Measurements from ENCODE around the gene LZTR1. TPM values are rescaled to one million over a fixed set of nuclear protein-coding genes. Genes with fewer than 3 reads are reported as not detected.

Gene LZTR1
- total and polyA plus RNA-seq, 9 donors = 27.7 to 42.2 (median 35.4) TPM

GRCh38 chr22:21028277-21029251, 46.5 kb downstream of the LZTR1 start:
- WGBS (ENCODE audit: insufficient coverage) = 87% methylated on average over 12 of the region's 13 CpGs
- H3K27me3 ChIP-seq (ENCODE audit: control insufficient read depth, insufficient read depth, low read length) = peaks cover 21% of the 10 kb centered on the region
- no peak for DNase-seq
- H3K4me3 ChIP-seq (ENCODE audit: low read length) = no peak overlapping the region
- H3K27ac ChIP-seq (ENCODE audit: low read length) = no peak overlapping the region
- no peaks in the 10 kb centered on the region for H3K9me3 ChIP-seq (replicated peaks; ENCODE audit: control insufficient read depth, low read depth, low read length)
- H3K36me3 ChIP-seq (ENCODE audit: control insufficient read depth, insufficient read depth, low read length) = peaks cover 14% of the 10 kb centered on the region
- peaks cover 50% of the 10 kb centered on the region for H3K4me1 ChIP-seq (ENCODE audit: control insufficient read depth, insufficient read depth, low read length)

GRCh38 chr22:21029486-21030025, 47.5 kb downstream of the LZTR1 start:
- Histone ChIP-seq H3K4me1 (ENCODE audit: control insufficient read depth, insufficient read depth, low read length) (peaks cover 50% of the 10 kb centered on the region), H3K36me3 (ENCODE audit: control insufficient read depth, insufficient read depth, low read length) (peaks cover 14% of the 10 kb centered on the region), H3K27me3 (ENCODE audit: control insufficient read depth, insufficient read depth, low read length) (peaks cover 21% of the 10 kb centered on the region), H3K27ac (ENCODE audit: low read length) (no peak overlapping the region), H3K4me3 (ENCODE audit: low read length) (no peak overlapping the region), H3K9me3 (replicated peaks; ENCODE audit: control insufficient read depth, low read depth, low read length) (no peaks in the 10 kb centered on the region)
- 52% methylated on average over 12 of the region's 12 CpGs for WGBS (ENCODE audit: insufficient coverage)
- no peak for DNase-seq

GRCh38 chr22:21030032-21030431, 47.9 kb downstream of the LZTR1 start:
- H3K36me3 ChIP-seq (ENCODE audit: control insufficient read depth, insufficient read depth, low read length) = peaks cover 14% of the 10 kb centered on the region
- WGBS (ENCODE audit: insufficient coverage) = 88% methylated on average over 15 of the region's 15 CpGs
- H3K9me3 ChIP-seq (replicated peaks; ENCODE audit: control insufficient read depth, low read depth, low read length) = no peaks in the 10 kb centered on the region
- no peak for DNase-seq
- H3K4me1 ChIP-seq (ENCODE audit: control insufficient read depth, insufficient read depth, low read length) = peaks cover 50% of the 10 kb centered on the region
- H3K27ac ChIP-seq (ENCODE audit: low read length) = no peak overlapping the region
- H3K27me3 ChIP-seq (ENCODE audit: control insufficient read depth, insufficient read depth, low read length) = peaks cover 21% of the 10 kb centered on the region
- H3K4me3 ChIP-seq (ENCODE audit: low read length) = no peak overlapping the region

- H3K27me3 ChIP-seq (ENCODE audit: control insufficient read depth, insufficient read depth, low read length) = peaks cover 21% of the 10 kb centered on the region
- H3K36me3 ChIP-seq (ENCODE audit: control insufficient read depth, insufficient read depth, low read length) = peaks cover 10% of the 10 kb centered on the region
- WGBS (ENCODE audit: insufficient coverage) = 91% methylated on average over 38 of the region's 40 CpGs
- no peak for DNase-seq
- peaks cover 50% of the 10 kb centered on the region for H3K4me1 ChIP-seq (ENCODE audit: control insufficient read depth, insufficient read depth, low read length)
- H3K9me3 ChIP-seq (replicated peaks; ENCODE audit: control insufficient read depth, low read depth, low read length) = no peaks in the 10 kb centered on the region
- H3K27ac ChIP-seq (ENCODE audit: low read length) = no peak overlapping the region
- no peak overlapping the region for H3K4me3 ChIP-seq (ENCODE audit: low read length)
These were observed 48.8 kb downstream of the LZTR1 start for GRCh38 chr22:21030621-21031544.

GRCh38 chr22:21031545-21032036, 49.5 kb downstream of the LZTR1 start:
- DNase-seq = no peak
- Histone ChIP-seq H3K36me3 (ENCODE audit: control insufficient read depth, insufficient read depth, low read length) (peaks cover 5% of the 10 kb centered on the region), H3K9me3 (replicated peaks; ENCODE audit: control insufficient read depth, low read depth, low read length) (no peaks in the 10 kb centered on the region), H3K27me3 (ENCODE audit: control insufficient read depth, insufficient read depth, low read length) (peaks cover 21% of the 10 kb centered on the region), H3K4me3 (ENCODE audit: low read length) (no peak overlapping the region), H3K4me1 (ENCODE audit: control insufficient read depth, insufficient read depth, low read length) (peaks cover 43% of the 10 kb centered on the region), H3K27ac (ENCODE audit: low read length) (no peak overlapping the region)
- whole genome bisulfite sequencing (ENCODE audit: insufficient coverage) = 88% methylated on average over 13 of the region's 18 CpGs

GRCh38 chr22:21032037-21032867, 50.2 kb downstream of the LZTR1 start, which contains the start of gene SLC7A4:
Gene SLC7A4 (minus strand): TSS chr22:21032561. CDS start chr22:21031812, 749 bp downstream.
- H3K27ac ChIP-seq (ENCODE audit: low read length) = no peak within 1 kb of the TSS
- H3K4me1 ChIP-seq (ENCODE audit: control insufficient read depth, insufficient read depth, low read length) = peaks cover 37% of the 10 kb centered on the region
- peaks cover 21% of the 10 kb centered on the region for H3K27me3 ChIP-seq (ENCODE audit: control insufficient read depth, insufficient read depth, low read length)
- peak; percentile 30 for DNase-seq
- H3K4me3 ChIP-seq (ENCODE audit: low read length) = peak within 1 kb of the TSS; percentile 17
- WGBS (ENCODE audit: insufficient coverage) = 3% methylated on average over 53 of the region's 59 CpGs
- peaks cover 5% of the 10 kb centered on the region for H3K36me3 ChIP-seq (ENCODE audit: control insufficient read depth, insufficient read depth, low read length)
- no peaks in the 10 kb centered on the region for H3K9me3 ChIP-seq (replicated peaks; ENCODE audit: control insufficient read depth, low read depth, low read length)

GRCh38 chr22:21032868-21033688, 51.0 kb downstream of the LZTR1 start:
- no peak overlapping the region for H3K4me3 ChIP-seq (ENCODE audit: low read length)
- H3K27ac ChIP-seq (ENCODE audit: low read length) = no peak overlapping the region
- H3K27me3 ChIP-seq (ENCODE audit: control insufficient read depth, insufficient read depth, low read length) = peaks cover 21% of the 10 kb centered on the region
- peaks cover 5% of the 10 kb centered on the region for H3K36me3 ChIP-seq (ENCODE audit: control insufficient read depth, insufficient read depth, low read length)
- H3K4me1 ChIP-seq (ENCODE audit: control insufficient read depth, insufficient read depth, low read length) = peaks cover 33% of the 10 kb centered on the region
- H3K9me3 ChIP-seq (replicated peaks; ENCODE audit: control insufficient read depth, low read depth, low read length) = no peaks in the 10 kb centered on the region
- no peak for DNase-seq
- 80% methylated on average over 6 of the region's 12 CpGs for WGBS (ENCODE audit: insufficient coverage)

GRCh38 chr22:21033895-21034294, 51.8 kb downstream of the LZTR1 start:
- Histone ChIP-seq H3K4me1 (ENCODE audit: control insufficient read depth, insufficient read depth, low read length) (peaks cover 26% of the 10 kb centered on the region), H3K27me3 (ENCODE audit: control insufficient read depth, insufficient read depth, low read length) (peaks cover 21% of the 10 kb centered on the region), H3K36me3 (ENCODE audit: control insufficient read depth, insufficient read depth, low read length) (no peaks in the 10 kb centered on the region), H3K9me3 (replicated peaks; ENCODE audit: control insufficient read depth, low read depth, low read length) (no peaks in the 10 kb centered on the region), H3K4me3 (ENCODE audit: low read length) (no peak overlapping the region), H3K27ac (ENCODE audit: low read length) (no peak overlapping the region)
- no peak for DNase-seq
- no CpG with 5 or more reads among the region's 3 CpGs for WGBS (ENCODE audit: insufficient coverage)
